H9 (cell line): ENCODE data around the gene SMAD6. TPM values are rescaled to one million over a fixed set of nuclear protein-coding genes. Genes with fewer than 3 reads are reported as not detected.

Experiments used
- DNase-seq: peaks from one replicate; pipeline ENCODE4 v3.0.0-alpha.2; 2017
- H2AFZ ChIP-seq: one replicate; pipeline ENCODE4 v1.6.1; 2013; ENCODE audit warnings: mild to moderate bottlenecking, low read length, control low read depth, moderate library complexity
- H2AK5ac ChIP-seq: 2 replicates; pipeline ENCODE4 v1.6.1; 2013; ENCODE audit warnings: low read length, control low read depth, mixed read lengths; ENCODE audit not compliant: insufficient read length
- H2BK120ac ChIP-seq: one replicate; pipeline ENCODE4 v1.6.1; 2013; ENCODE audit warnings: low read depth, mild to moderate bottlenecking, low read length, control low read depth, inconsistent platforms; ENCODE audit not compliant: poor library complexity, severe bottlenecking
- H2BK12ac ChIP-seq: 2 replicates; pipeline ENCODE4 v1.6.1; 2013; ENCODE audit warnings: low read length, control low read depth, mixed read lengths, low read depth; ENCODE audit not compliant: insufficient read length
- H2BK15ac ChIP-seq: 2 replicates; pipeline ENCODE4 v1.6.1; 2013; ENCODE audit warnings: low read depth, low read length, control low read depth
- H2BK20ac ChIP-seq: one replicate; pipeline ENCODE4 v1.6.1; 2013; ENCODE audit warnings: low read depth, mild to moderate bottlenecking, low read length, control low read depth, inconsistent platforms; ENCODE audit not compliant: poor library complexity, severe bottlenecking
- H2BK5ac ChIP-seq: 2 replicates; pipeline ENCODE4 v1.6.1; 2013; ENCODE audit warnings: low read length, control low read depth, mixed read lengths; ENCODE audit not compliant: insufficient read length
- H3K14ac ChIP-seq: 2 replicates; pipeline ENCODE4 v1.6.1; 2013; ENCODE audit warnings: low read length, control low read depth; ENCODE audit not compliant: insufficient read depth
- H3K18ac ChIP-seq: 2 replicates; pipeline ENCODE4 v1.6.1; 2013; ENCODE audit warnings: low read depth, mild to moderate bottlenecking, mixed read lengths, low read length, control low read depth; ENCODE audit not compliant: insufficient read length
- H3K23ac ChIP-seq: 2 replicates; pipeline ENCODE4 v1.6.1; 2013; ENCODE audit warnings: low read length, control low read depth, mixed read lengths, low read depth; ENCODE audit not compliant: insufficient read length
- H3K23me2 ChIP-seq: 2 replicates; pipeline ENCODE4 v1.6.1; 2013; ENCODE audit warnings: low read depth, mild to moderate bottlenecking, mixed read lengths, low read length, control low read depth; ENCODE audit not compliant: insufficient read length, poor library complexity, severe bottlenecking
- H3K27ac ChIP-seq: 2 replicates; pipeline ENCODE4 v1.5.1; 2013; ENCODE audit warnings: low read length, control low read depth, mixed read lengths, low read depth; ENCODE audit not compliant: insufficient read length
- H3K27me3 ChIP-seq: 2 replicates; pipeline ENCODE4 v1.6.1; 2013; ENCODE audit warnings: low read length, control low read depth, inconsistent platforms; ENCODE audit not compliant: insufficient read depth
- H3K4ac ChIP-seq: 2 replicates; pipeline ENCODE4 v1.6.1; 2013; ENCODE audit warnings: low read depth, mild to moderate bottlenecking, control low read depth, inconsistent platforms, low read length, moderate library complexity
- H3K4me1 ChIP-seq: 2 replicates; pipeline ENCODE4 v1.6.1; 2013; ENCODE audit warnings: low read length, control low read depth, inconsistent platforms; ENCODE audit not compliant: insufficient read depth
- H3K4me2 ChIP-seq: 2 replicates; pipeline ENCODE4 v1.6.1; 2013; ENCODE audit warnings: low read length, control low read depth, mixed read lengths; ENCODE audit not compliant: insufficient read length, insufficient read depth
- H3K56ac ChIP-seq: 2 replicates; pipeline ENCODE4 v1.6.1; 2013; ENCODE audit warnings: low read depth, mild to moderate bottlenecking, mixed read lengths, low read length, control low read depth; ENCODE audit not compliant: insufficient read length
- H3K79me1 ChIP-seq: 2 replicates; pipeline ENCODE4 v1.6.1; 2013; ENCODE audit warnings: low read depth, mild to moderate bottlenecking, moderate library complexity, low read length, control low read depth, inconsistent platforms; ENCODE audit not compliant: insufficient read depth, poor library complexity, severe bottlenecking
- H3K79me2 ChIP-seq: 2 replicates; pipeline ENCODE4 v1.6.1; 2013; ENCODE audit warnings: low read length, control low read depth, inconsistent platforms; ENCODE audit not compliant: insufficient read depth
- H3K9ac ChIP-seq: 2 replicates; pipeline ENCODE4 v1.6.1; 2013; ENCODE audit warnings: low read length, control low read depth, mixed read lengths; ENCODE audit not compliant: insufficient read length; ENCODE audit errors: extremely low read depth
- H3K9me3 ChIP-seq: one replicate; pipeline ENCODE4 v1.6.1; 2013; ENCODE audit warnings: low read depth, low read length, inconsistent platforms; ENCODE audit not compliant: control insufficient read depth
- H3T11ph ChIP-seq: one replicate; pipeline ENCODE4 v1.6.1; 2013; ENCODE audit warnings: mild to moderate bottlenecking, low read length, control low read depth, inconsistent platforms
- H4K20me1 ChIP-seq: one replicate; pipeline ENCODE4 v1.6.1; 2013; ENCODE audit not compliant: control insufficient read depth, insufficient read length, insufficient read depth
- H4K5ac ChIP-seq: 2 replicates; pipeline ENCODE4 v1.6.1; 2013; ENCODE audit warnings: low read depth, mild to moderate bottlenecking, mixed read lengths, low read length, control low read depth; ENCODE audit not compliant: insufficient read length
- H4K8ac ChIP-seq: replicated peaks from 2 replicates; pipeline ENCODE4 v1.6.1; 2013; ENCODE audit warnings: low read length, control low read depth, mixed read lengths, low read depth; ENCODE audit not compliant: insufficient read length
- H4K91ac ChIP-seq: 2 replicates; pipeline ENCODE4 v1.6.1; 2013; ENCODE audit warnings: low read depth, mild to moderate bottlenecking, moderate library complexity, mixed read lengths, low read length, control low read depth; ENCODE audit not compliant: insufficient read length
- H3K27ac Mint-ChIP-seq, 3 experiments: 2 replicates in 2 of 3; 3 replicates in 1 of 3; pipeline ENCODE4 v1.8.0; 2020 to 2021; ENCODE audit warnings: mixed read lengths in 3 of 3, mild to moderate bottlenecking in 1 of 3, moderate library complexity in 1 of 3
- H3K27me3 Mint-ChIP-seq: 2 replicates; pipeline ENCODE4 v1.8.0; 2021; ENCODE audit warnings: low read depth, mild to moderate bottlenecking, moderate library complexity, mixed read lengths
- H3K36me3 Mint-ChIP-seq, 3 experiments: 2 replicates in 2 of 3; 3 replicates in 1 of 3; pipeline ENCODE4 v1.8.0; 2020 to 2021; ENCODE audit warnings: low read depth in 3 of 3, mixed read lengths in 3 of 3; ENCODE audit not compliant: insufficient read depth in 1 of 3
- H3K4me1 Mint-ChIP-seq, 2 experiments: 2 replicates each; pipeline ENCODE4 v1.8.0; 2020; ENCODE audit warnings: mixed read lengths in 2 of 2
- H3K4me3 Mint-ChIP-seq, 2 experiments: 2 replicates in 1 of 2; 3 replicates in 1 of 2; pipeline ENCODE4 v1.8.0; 2020 to 2021; ENCODE audit warnings: mild to moderate bottlenecking in 2 of 2, mixed read lengths in 2 of 2, moderate library complexity in 1 of 2
- H3K9me3 Mint-ChIP-seq, 2 experiments: 2 replicates in 1 of 2; 3 replicates in 1 of 2; pipeline ENCODE4 v1.8.0; 2020; ENCODE audit warnings: mild to moderate bottlenecking in 2 of 2, mixed read lengths in 2 of 2, moderate library complexity in 1 of 2
- CTCF ChIP-seq: fragments of 200-600 bp; sonication (generic); conservative IDR thresholded peaks from 3 replicates; pipeline ENCODE4 v1.8.0; 2021; ENCODE audit warnings: antibody characterized with exemption, mild to moderate bottlenecking
- WGBS: extraction: QIAGEN DNeasy Blood & Tissue Kit; methylation state at CpG from one replicate; pipeline ENCODE4 v1.1.7; 2013; ENCODE audit warnings: missing lambda C conversion rate, low lambda C conversion rate, mixed read lengths; ENCODE audit not compliant: insufficient read length; ENCODE audit errors: extremely low coverage; 5-methylcytosine and 5-hydroxymethylcytosine counted together
- total RNA-seq: library from RNA; stranded (reverse); gene quantifications from 2 replicates; pipeline ENCODE4 v1.2.1, GENCODE V29; 2021

SMAD6 gene
- total RNA-seq, 1 experiment from 2014 or later = 6.0 TPM

GRCh38 chr15:66749841-66750575 lies 48.0 kb downstream of the SMAD6 start:
- Mint-ChIP-seq H3K36me3 (peaks cover 2 to 4% (median 2%) of the 10 kb centered on the region in 3 experiments), H3K27ac (peak overlapping the region in 1 of 3 experiments; percentile 75; a peak in 3 of 7 replicates), H3K9me3 (peaks cover 2 to 5% of the 10 kb centered on the region in 2 experiments; a peak in 4 of 5 replicates), H3K4me1 (peaks cover 71 to 73% of the 10 kb centered on the region in 2 experiments), H3K27me3 (no peaks in the 10 kb centered on the region), H3K4me3 (peak overlapping the region in 1 of 2 experiments; percentile 6; a peak in 1 of 5 replicates)
- H3K79me1 ChIP-seq = no peaks in the 10 kb centered on the region
- no peak overlapping the region for H3K56ac ChIP-seq
- H3K79me2 ChIP-seq = no peaks in the 10 kb centered on the region
- no peak overlapping the region for H2BK15ac ChIP-seq
- H2BK120ac ChIP-seq = no peak overlapping the region
- no peak overlapping the region for H3K23ac ChIP-seq
- H3K9ac ChIP-seq = no peak overlapping the region
- no peaks in the 10 kb centered on the region for H3K23me2 ChIP-seq
- DNase-seq = no peak
- no peak overlapping the region for H2BK20ac ChIP-seq
- no peak overlapping the region for H4K91ac ChIP-seq
- no peak overlapping the region for H2BK5ac ChIP-seq
- H2AFZ ChIP-seq = no peak overlapping the region
- H3T11ph ChIP-seq = no peak overlapping the region
- no peaks in the 10 kb centered on the region for H4K20me1 ChIP-seq
- H2BK12ac ChIP-seq = no peak overlapping the region
- no peaks in the 10 kb centered on the region for H3K9me3 ChIP-seq
- no peak overlapping the region for H3K14ac ChIP-seq
- no peaks in the 10 kb centered on the region for H3K27me3 ChIP-seq
- H2AK5ac ChIP-seq = no peak overlapping the region
- H3K4me2 ChIP-seq = no peak overlapping the region
- no CpG with 5 or more reads among the region's 8 CpGs for WGBS
- TF ChIP-seq CTCF = no peak
- H3K4ac ChIP-seq = no peak overlapping the region
- peaks cover 15% of the 10 kb centered on the region; the same call in 1 of the 2 replicates for H3K4me1 ChIP-seq
- H4K5ac ChIP-seq = no peak overlapping the region
- H3K27ac ChIP-seq = no peak overlapping the region
- H4K8ac ChIP-seq = no peak overlapping the region
- no peak overlapping the region for H3K18ac ChIP-seq
